Superior temporal gyrus (tissue), 1 donor: ENCODE measurements around the gene DIAPH2.

ENCODE experiments used
- DNase-seq: peaks from one replicate; pipeline ENCODE4 v3.0.0-alpha.2; 2016; ENCODE audit errors: extremely low spot score

DIAPH2 gene

GRCh38 chrX:97474933-97475332 is 790.3 kb downstream of the DIAPH2 start:
- no peak for DNase-seq

DNA sequence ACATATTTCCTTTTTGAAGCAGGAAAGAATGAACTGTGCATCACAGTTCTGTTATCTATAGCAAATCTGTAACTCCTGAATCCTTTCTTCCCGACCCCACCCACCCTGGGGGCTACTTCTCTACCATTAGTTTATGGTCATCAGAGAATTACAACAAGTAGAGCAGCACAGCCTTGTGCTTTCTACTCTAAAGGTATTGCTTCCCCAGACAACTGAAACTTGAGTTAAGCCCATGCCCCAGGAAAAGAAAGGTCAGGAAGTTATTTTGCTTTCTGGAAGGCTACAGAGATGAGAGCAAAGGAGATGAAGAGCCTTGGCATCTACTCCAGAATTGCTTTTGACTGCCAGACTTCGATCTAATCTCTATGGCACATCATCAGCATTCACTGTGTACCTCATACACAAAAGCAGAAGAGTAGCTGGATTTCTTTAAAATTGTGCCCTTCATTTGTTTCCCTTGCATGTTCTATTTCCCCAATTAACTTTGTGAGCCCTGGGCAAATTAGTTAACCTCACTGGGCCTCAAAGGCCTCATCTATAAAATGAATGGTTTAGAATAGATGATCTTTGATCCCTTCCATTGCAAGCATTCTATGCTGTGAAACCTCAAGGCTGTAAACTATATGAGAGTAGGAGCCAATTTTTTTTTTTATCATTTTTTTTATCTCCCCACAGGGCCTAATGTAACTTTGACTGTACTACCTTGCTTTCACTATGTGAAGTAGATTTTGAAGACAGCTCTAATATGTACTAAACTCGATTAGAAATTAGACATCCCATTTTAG is 794.7 kb downstream of the DIAPH2 start:
- DNase-seq, result no peak

GRCh38 chrX:97481228-97481627 is 796.6 kb downstream of the DIAPH2 start:
- no peak for DNase-seq

GRCh38 chrX:97482666-97483300 is 798.1 kb downstream of the DIAPH2 start:
- no peak for DNase-seq

GRCh38 chrX:97490656-97491055 is 806.0 kb downstream of the DIAPH2 start:
- DNase-seq, result no peak

DNA sequence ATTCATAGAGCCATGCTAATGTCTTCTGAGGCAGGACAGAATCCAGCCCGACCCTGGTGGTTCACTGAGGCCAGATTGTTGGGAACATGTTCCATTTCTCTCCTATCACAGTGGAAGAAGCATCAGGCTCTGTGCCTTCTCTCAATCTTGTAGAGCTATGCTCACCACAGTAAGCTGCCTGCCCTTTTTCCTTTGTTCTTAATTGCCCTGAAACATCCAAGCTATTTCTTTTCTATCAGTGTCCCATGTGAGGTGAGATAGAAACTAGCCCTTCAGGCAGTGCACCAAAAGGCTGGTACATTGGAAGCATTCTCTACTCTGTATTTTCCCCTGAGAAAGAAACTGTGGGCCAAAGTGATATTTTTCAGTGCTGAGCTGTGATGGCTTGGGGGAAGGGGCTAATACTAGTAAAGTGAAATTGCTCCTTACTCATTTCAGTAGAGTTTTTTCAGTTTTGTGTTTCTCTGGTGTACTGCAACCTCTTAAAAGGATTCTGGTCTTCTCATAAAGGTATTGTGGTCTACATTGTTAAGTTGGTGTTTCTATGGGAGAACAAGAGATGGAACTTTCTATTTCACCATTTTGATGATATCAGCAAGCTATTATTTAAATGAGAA is 810.2 kb downstream of the DIAPH2 start:
- no peak for DNase-seq

- DNase-seq, result no peak
These were observed 813.5 kb downstream of the DIAPH2 start for GRCh38 chrX:97498093-97498492.

DNA sequence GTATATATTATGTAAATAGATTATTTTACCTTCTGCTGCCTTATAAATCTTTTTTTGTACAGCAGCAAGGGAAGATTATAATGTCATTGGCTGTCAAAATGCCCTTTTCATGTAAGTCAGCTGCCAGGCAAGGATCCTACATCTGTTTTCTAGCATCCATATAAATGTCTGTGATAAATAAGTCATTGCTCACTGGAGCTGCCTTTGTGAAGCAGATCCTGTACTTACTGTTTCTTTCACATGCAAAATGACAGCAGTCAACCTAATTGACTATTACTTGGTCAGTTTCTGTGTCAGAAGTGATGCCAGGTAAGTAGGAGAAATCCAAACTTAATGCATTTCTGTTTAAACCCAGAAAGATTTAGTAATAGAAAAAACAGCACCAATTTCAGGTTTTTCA is 819.8 kb downstream of the DIAPH2 start:
- DNase-seq, result no peak

GRCh38 chrX:97517763-97518162 is 833.1 kb downstream of the DIAPH2 start:
- no peak for DNase-seq

DNA sequence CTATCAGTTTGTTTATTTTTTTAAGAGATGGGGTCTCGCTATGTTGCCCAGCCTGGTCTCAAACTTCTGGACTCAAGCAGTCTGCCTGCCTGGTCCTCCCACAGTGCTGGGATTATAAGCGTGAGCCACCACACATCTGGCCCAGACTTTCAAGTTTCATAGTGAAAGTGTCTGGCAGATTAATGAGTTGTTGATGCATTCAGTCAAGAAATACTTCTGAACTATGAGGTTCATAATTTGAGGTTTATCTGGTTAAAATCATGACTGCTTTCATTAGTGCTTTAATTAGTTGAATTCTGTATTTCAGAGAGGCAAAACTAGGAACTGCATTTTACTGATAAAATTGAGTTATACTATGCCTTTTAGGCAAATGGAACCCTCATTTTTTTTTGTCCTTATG is 837.7 kb downstream of the DIAPH2 start:
- no peak for DNase-seq

- no peak for DNase-seq
These were observed 839.7 kb downstream of the DIAPH2 start for GRCh38 chrX:97524340-97524739.

DNA sequence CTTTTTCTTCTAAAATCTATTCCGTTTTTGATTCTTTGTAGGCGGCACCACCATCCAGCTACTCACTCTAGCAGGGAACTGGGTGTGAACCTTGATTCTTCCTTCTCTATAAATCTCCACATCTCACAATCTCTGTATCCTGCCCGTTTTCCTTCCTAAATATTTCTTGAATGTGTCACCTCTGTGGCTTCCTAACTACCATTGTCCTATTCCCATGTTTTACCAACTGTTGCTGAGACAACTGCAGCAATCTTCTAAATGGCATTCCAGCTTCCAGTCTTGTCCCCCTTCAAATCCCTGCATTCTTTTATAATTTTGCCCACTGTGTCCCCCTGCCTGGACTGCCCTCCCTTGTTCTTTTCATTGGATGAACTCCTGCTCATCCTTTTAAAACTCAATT is 840.4 kb downstream of the DIAPH2 start:
- no peak for DNase-seq

- DNase-seq, result no peak
These were observed 841.3 kb downstream of the DIAPH2 start for GRCh38 chrX:97525981-97526380.

GRCh38 chrX:97527725-97528124 is 843.1 kb downstream of the DIAPH2 start:
- DNase-seq, result no peak

- no peak for DNase-seq
These were observed 845.0 kb downstream of the DIAPH2 start for GRCh38 chrX:97529536-97530200.

GRCh38 chrX:97531825-97532224 is 847.2 kb downstream of the DIAPH2 start:
- no peak for DNase-seq

DNA sequence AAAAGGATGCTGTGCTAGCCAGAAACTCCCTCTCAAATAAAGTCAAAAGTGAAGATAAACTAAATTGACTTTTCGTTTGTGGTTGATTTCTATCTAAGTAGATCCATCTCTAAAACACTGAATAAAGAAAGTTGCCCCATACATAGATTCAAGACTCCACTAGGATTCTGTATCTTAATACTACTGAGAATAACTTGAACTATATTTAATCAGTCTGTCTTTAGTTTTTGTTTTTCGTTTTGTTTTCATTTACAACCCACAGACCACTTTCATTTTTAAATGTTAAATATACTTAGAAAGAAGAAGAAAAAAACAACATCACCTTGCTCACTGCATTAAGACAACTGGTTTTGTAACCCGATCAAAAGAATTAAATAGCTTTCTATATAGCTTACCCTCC is 854.1 kb downstream of the DIAPH2 start:
- DNase-seq, result no peak

DNA sequence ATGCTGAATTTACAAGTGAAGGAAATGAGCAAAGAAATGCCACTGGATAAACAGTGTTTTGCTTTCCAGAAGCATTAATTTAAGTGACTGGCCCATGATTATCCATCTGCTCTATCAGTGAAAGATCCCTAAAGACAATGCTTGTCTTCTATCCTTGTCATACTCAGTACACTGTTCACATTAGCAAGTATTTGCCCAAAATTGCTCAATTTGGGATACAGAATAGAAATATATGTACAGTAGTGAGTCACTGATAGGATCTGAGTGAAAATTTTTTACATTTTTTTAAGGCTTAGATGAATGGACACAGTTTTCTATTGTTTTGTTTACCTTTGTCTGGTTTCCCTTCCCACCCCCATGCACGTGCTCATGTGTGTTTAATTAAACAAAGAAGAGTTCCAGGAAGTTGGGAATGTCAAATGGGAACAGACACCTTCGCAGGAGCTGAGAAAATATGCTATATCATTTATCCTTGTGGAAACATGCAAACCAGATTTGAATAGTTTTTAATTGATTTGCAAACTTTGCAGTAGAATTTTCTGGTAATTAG is 855.4 kb downstream of the DIAPH2 start:
- DNase-seq, result no peak

- DNase-seq, result no peak
These were observed 863.4 kb downstream of the DIAPH2 start for GRCh38 chrX:97547877-97548578.

GRCh38 chrX:97551821-97552220 is 867.2 kb downstream of the DIAPH2 start:
- no peak for DNase-seq

DNA sequence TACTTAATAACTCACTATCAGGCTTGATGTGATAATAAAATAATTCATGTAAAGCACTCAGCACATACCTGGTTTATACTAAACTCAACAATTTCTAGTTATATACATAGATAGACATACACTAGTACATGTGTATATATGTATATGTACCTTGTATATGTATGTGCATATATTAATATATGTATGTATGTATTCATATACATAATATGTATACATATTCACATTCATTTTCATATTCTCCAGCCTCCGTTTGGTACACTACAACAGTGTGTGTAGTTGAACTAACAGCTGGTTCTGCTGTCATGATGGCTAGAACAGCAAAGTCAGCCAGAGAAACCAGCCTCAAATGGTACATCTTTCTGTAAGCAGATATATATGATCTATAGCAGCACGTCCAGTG is 869.2 kb downstream of the DIAPH2 start:
- no peak for DNase-seq

DNA sequence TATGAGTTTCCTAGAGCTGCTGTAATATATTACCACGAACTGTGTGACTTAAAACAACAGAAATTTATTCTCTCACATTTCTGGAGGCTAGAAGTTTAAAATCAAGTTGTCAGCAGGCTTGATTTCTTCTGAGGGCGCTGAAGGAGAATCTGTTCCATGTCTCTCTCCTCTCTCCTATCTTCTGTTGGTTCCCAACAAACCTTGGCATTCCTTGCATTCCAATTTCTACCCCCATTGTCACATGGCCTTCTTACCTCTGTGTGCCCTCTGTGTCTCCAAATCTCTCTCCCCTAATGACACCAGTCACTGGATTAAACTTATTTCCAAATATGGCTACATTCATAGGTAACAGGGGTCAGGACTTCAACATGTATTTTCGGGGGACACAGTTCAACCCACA is 871.7 kb downstream of the DIAPH2 start:
- DNase-seq, result no peak
